ENCODE results near the gene RPS28.
"Not testable (repeated sequence)": the region's sequence is repeated elsewhere in the genome, so short reads cannot be mapped to it uniquely, and the experiment has no call there.

RPS28 gene

GRCh38 chr19:8342684-8343482, 21.6 kb downstream of the RPS28 start, which contains the start of gene KANK3:
TSS of gene KANK3 (minus strand) at chr19:8343262. CDS start at chr19:8337828, 5,434 bp downstream.
- DNase-seq: no peak

GRCh38 chr19:8343483-8343844, 22.2 kb downstream of the RPS28 start:
- DNase-seq: no peak

GRCh38 chr19:8349629-8350372, 28.5 kb downstream of the RPS28 start:
- DNase-seq: not testable (repeated sequence)

GRCh38 chr19:8352134-8352827, 31.0 kb downstream of the RPS28 start:
- no peak for DNase-seq

GRCh38 chr19:8352845-8353244, 31.5 kb downstream of the RPS28 start:
- DNase-seq: not testable (repeated sequence)

- no peak for DNase-seq
Observed at GRCh38 chr19:8355631-8356402, 34.5 kb downstream of the RPS28 start.

GRCh38 chr19:8357007-8357521, 35.8 kb downstream of the RPS28 start:
- DNase-seq: no peak

GRCh38 chr19:8358948-8359347, 37.7 kb downstream of the RPS28 start:
- no peak for DNase-seq

- no peak for DNase-seq
Observed at GRCh38 chr19:8360196-8360595, 38.9 kb downstream of the RPS28 start.

- DNase-seq: no peak
Observed at GRCh38 chr19:8361921-8362793, 40.9 kb downstream of the RPS28 start.

- no peak for DNase-seq
Observed at GRCh38 chr19:8363803-8364771, 42.8 kb downstream of the RPS28 start, which contains the start of gene ANGPTL4. TSS of gene ANGPTL4 (plus strand) at chr19:8364155. CDS start at chr19:8364322, 167 bp downstream.

GRCh38 chr19:8366121-8366581, 44.9 kb downstream of the RPS28 start:
- DNase-seq: no peak

GRCh38 chr19:8366961-8367326, 45.6 kb downstream of the RPS28 start:
- no peak for DNase-seq

GRCh38 chr19:8367327-8368001, 46.2 kb downstream of the RPS28 start:
- no peak for DNase-seq

GRCh38 chr19:8370176-8371010, 49.1 kb downstream of the RPS28 start:
- DNase-seq: no peak

- no peak for DNase-seq
Observed at GRCh38 chr19:8371011-8371804, 49.9 kb downstream of the RPS28 start.
